OCI-LY1 (cell line): Measurements from ENCODE around the gene SIVA1.

Source experiments
- H2AFZ ChIP-seq: fragments of 200-600 bp; sonication (generic), shearing (Covaris generic); 2 replicates; pipeline ENCODE4 v1.6.0; 2014; ENCODE audit warnings: antibody characterized with exemption, mild to moderate bottlenecking, low read length
- H3F3A ChIP-seq: fragments of 200-600 bp; sonication (generic), shearing (Covaris generic); 2 replicates; pipeline ENCODE4 v1.6.0; 2014; ENCODE audit warnings: mild to moderate bottlenecking, antibody characterized with exemption, low read length, moderate library complexity; ENCODE audit not compliant: insufficient read depth
- H3K27ac ChIP-seq: fragments of 200-600 bp; sonication (generic); 2 replicates; pipeline ENCODE4 v1.5.1; 2014; ENCODE audit warnings: low read length, mixed run types, mild to moderate bottlenecking, low read depth; ENCODE audit not compliant: poor library complexity, severe bottlenecking
- H3K27me3 ChIP-seq: fragments of 200-600 bp; sonication (generic); 2 replicates; pipeline ENCODE4 v1.6.0; 2014; ENCODE audit warnings: antibody characterized with exemption, mild to moderate bottlenecking, low read length, moderate library complexity; ENCODE audit not compliant: insufficient read depth
- H3K36me3 ChIP-seq: fragments of 200-600 bp; sonication (generic); 2 replicates; pipeline ENCODE4 v1.6.1; 2014; ENCODE audit warnings: mild to moderate bottlenecking, antibody characterized with exemption, low read length, moderate library complexity, mixed read lengths; ENCODE audit not compliant: insufficient read depth
- H3K4me1 ChIP-seq: fragments of 200-600 bp; sonication (generic); 2 replicates; pipeline ENCODE4 v1.5.1; 2014; ENCODE audit warnings: mild to moderate bottlenecking, low read length, moderate library complexity; ENCODE audit not compliant: insufficient read depth, severe bottlenecking
- H3K4me2 ChIP-seq: fragments of 200-600 bp; sonication (generic), shearing (Covaris generic); 2 replicates; pipeline ENCODE4 v1.6.1; 2014; ENCODE audit warnings: low read length
- H3K4me3 ChIP-seq: fragments of 200-600 bp; sonication (generic); 2 replicates; pipeline ENCODE4 v1.5.1; 2014; ENCODE audit warnings: low read length, low read depth, mild to moderate bottlenecking, mixed read lengths; ENCODE audit not compliant: poor library complexity, severe bottlenecking
- H3K79me2 ChIP-seq: fragments of 200-600 bp; shearing (Covaris generic); 2 replicates; pipeline ENCODE4 v1.6.1; 2016; ENCODE audit warnings: mixed run types, low read length, mixed read lengths; ENCODE audit not compliant: insufficient read depth
- H3K9ac ChIP-seq: fragments of 200-600 bp; sonication (generic), shearing (Covaris generic); 2 replicates; pipeline ENCODE4 v1.6.1; 2014; ENCODE audit warnings: mild to moderate bottlenecking, low read length, mixed read lengths
- H3K9me2 ChIP-seq: fragments of 200-600 bp; sonication (generic), shearing (Covaris generic); 2 replicates; pipeline ENCODE4 v1.6.1; 2014; ENCODE audit warnings: low read depth, mild to moderate bottlenecking, low read length, mixed read lengths
- H3K9me3 ChIP-seq: fragments of 200-600 bp; shearing (Covaris generic); 2 replicates; pipeline ENCODE4 v1.6.1; 2014; ENCODE audit warnings: low read length, mixed read lengths
- H4K20me1 ChIP-seq: fragments of 200-600 bp; sonication (generic), shearing (Covaris generic); 2 replicates; pipeline ENCODE4 v1.6.0; 2016; ENCODE audit warnings: mild to moderate bottlenecking, low read length; ENCODE audit not compliant: insufficient read depth
- CTCF ChIP-seq: fragments of 200-600 bp; sonication (generic), shearing (Covaris generic); IDR thresholded peaks from 2 replicates; pipeline ENCODE4 v1.5.1; 2017; ENCODE audit warnings: mild to moderate bottlenecking, antibody characterized with exemption, low read length, moderate library complexity, mixed read lengths
- EZH2 ChIP-seq: fragments of 200-600 bp; sonication (generic), shearing (Covaris generic); IDR thresholded peaks from 2 replicates; pipeline ENCODE4 v1.8.0; 2017; ENCODE audit warnings: borderline replicate concordance, mixed run types, mild to moderate bottlenecking, antibody characterized with exemption, low read length, moderate library complexity, mixed read lengths

The SIVA1 gene

GRCh38 chr14:104746071-104746545 lies 6.8 kb upstream of the SIVA1 start:
- Histone ChIP-seq H3K4me3 (no peak overlapping the region), H4K20me1 (no peaks in the 10 kb centered on the region), H3F3A (no peaks in the 10 kb centered on the region), H3K79me2 (no peaks in the 10 kb centered on the region), H3K27me3 (peaks cover 13% of the 10 kb centered on the region; the same call in 1 of the 2 replicates), H3K4me2 (no peak overlapping the region), H3K4me1 (no peaks in the 10 kb centered on the region), H3K27ac (no peak overlapping the region), H3K9me2 (no peaks in the 10 kb centered on the region), H3K36me3 (no peaks in the 10 kb centered on the region; the same call in 1 of the 2 replicates), H3K9me3 (peaks cover 7% of the 10 kb centered on the region; the same call in 1 of the 2 replicates), H2AFZ (no peak overlapping the region), H3K9ac (no peak overlapping the region)
- TF ChIP-seq EZH2 = no peak

- H3K9me2 ChIP-seq = no peaks in the 10 kb centered on the region
- H3K27ac ChIP-seq = no peak overlapping the region
- no peaks in the 10 kb centered on the region for H3F3A ChIP-seq
- H4K20me1 ChIP-seq = no peaks in the 10 kb centered on the region
- H2AFZ ChIP-seq = no peak overlapping the region
- no peaks in the 10 kb centered on the region for H3K79me2 ChIP-seq
- H3K9ac ChIP-seq = no peak overlapping the region
- H3K4me2 ChIP-seq = no peak overlapping the region
- no peaks in the 10 kb centered on the region; the same call in 1 of the 2 replicates for H3K36me3 ChIP-seq
- H3K4me3 ChIP-seq = no peak overlapping the region
- TF ChIP-seq CTCF = no peak
- TF ChIP-seq EZH2 = no peak
- H3K4me1 ChIP-seq = peaks cover 2% of the 10 kb centered on the region
- H3K27me3 ChIP-seq = peaks cover 12% of the 10 kb centered on the region; the same call in 1 of the 2 replicates
- H3K9me3 ChIP-seq = peaks cover 7% of the 10 kb centered on the region; the same call in 1 of the 2 replicates
Measured at GRCh38 chr14:104746934-104747481, 5.9 kb upstream of the SIVA1 start.

- H3K9ac ChIP-seq = no peak overlapping the region
- no peaks in the 10 kb centered on the region; the same call in 1 of the 2 replicates for H3K36me3 ChIP-seq
Measured at GRCh38 chr14:104747876-104748275, 5.1 kb upstream of the SIVA1 start.

More at GRCh38 chr14:104747876-104748275, 5.1 kb upstream of the SIVA1 start:
- Histone ChIP-seq H3K79me2 (no peaks in the 10 kb centered on the region), H3K4me1 (peaks cover 5% of the 10 kb centered on the region), H4K20me1 (no peaks in the 10 kb centered on the region), H3F3A (no peaks in the 10 kb centered on the region), H3K4me2 (no peak overlapping the region), H3K9me3 (peaks cover 7% of the 10 kb centered on the region; the same call in 1 of the 2 replicates), H3K4me3 (no peak overlapping the region), H3K27me3 (peaks cover 6% of the 10 kb centered on the region; the same call in 1 of the 2 replicates), H2AFZ (no peak overlapping the region), H3K9me2 (no peaks in the 10 kb centered on the region), H3K27ac (no peak overlapping the region)
- TF ChIP-seq EZH2 = no peak
- TF ChIP-seq CTCF = no peak
